Neural progenitor cell (in vitro differentiated cells): ENCODE measurements around the gene C22orf15. TPM values are rescaled to one million over a fixed set of nuclear protein-coding genes. Genes with fewer than 3 reads are reported as not detected.

ENCODE experiments used
- DNase-seq: peaks from one replicate; pipeline ENCODE4 v3.0.0-alpha.2; 2016; ENCODE audit warnings: low spot score
- H2AFZ ChIP-seq: fragments of 200-600 bp; sonication (generic); replicated peaks from 2 replicates; pipeline ENCODE4 v1.6.1; 2016; ENCODE audit warnings: antibody characterized with exemption
- H3F3A ChIP-seq: fragments of 200-600 bp; sonication (generic); 2 replicates; pipeline ENCODE4 v1.6.1; 2016; ENCODE audit warnings: antibody characterized with exemption, low read depth
- H3K27ac ChIP-seq: fragments of 200-600 bp; sonication (generic); 2 replicates; pipeline ENCODE4 v1.5.1; 2016; ENCODE audit warnings: mild to moderate bottlenecking
- H3K27me3 ChIP-seq: fragments of 200-600 bp; sonication (generic); 2 replicates; pipeline ENCODE4 v1.6.1; 2016; ENCODE audit warnings: mild to moderate bottlenecking, moderate library complexity
- H3K36me3 ChIP-seq: fragments of 200-600 bp; sonication (generic); 2 replicates; pipeline ENCODE4 v1.5.1; 2016
- H3K4me1 ChIP-seq: fragments of 200-600 bp; sonication (generic); 2 replicates; pipeline ENCODE4 v1.6.1; 2016; ENCODE audit warnings: mixed run types
- H3K4me2 ChIP-seq: fragments of 200-600 bp; sonication (generic); 2 replicates; pipeline ENCODE4 v1.6.1; 2016
- H3K4me3 ChIP-seq: fragments of 200-600 bp; sonication (generic); 2 replicates; pipeline ENCODE4 v1.5.1; 2016
- H3K79me2 ChIP-seq: fragments of 200-600 bp; sonication (generic); 2 replicates; pipeline ENCODE4 v1.6.1; 2016; ENCODE audit warnings: low read depth
- H3K9ac ChIP-seq: fragments of 200-600 bp; sonication (generic); 2 replicates; pipeline ENCODE4 v1.6.1; 2016
- H3K9me3 ChIP-seq: fragments of 200-600 bp; sonication (generic); 2 replicates; pipeline ENCODE4 v1.5.1; 2016; ENCODE audit warnings: low read depth
- H4K20me1 ChIP-seq: fragments of 200-600 bp; sonication (generic); 2 replicates; pipeline ENCODE4 v1.6.1; 2016; ENCODE audit warnings: low read depth
- H3K27ac Mint-ChIP-seq: 3 replicates; pipeline ENCODE4 v1.8.0; 2021; ENCODE audit warnings: mixed read lengths
- H3K27me3 Mint-ChIP-seq: 2 replicates; pipeline ENCODE4 v1.8.0; 2022; ENCODE audit warnings: low read depth, mild to moderate bottlenecking, inconsistent platforms, moderate library complexity, mixed read lengths; ENCODE audit not compliant: insufficient read depth
- H3K36me3 Mint-ChIP-seq: 3 replicates; pipeline ENCODE4 v1.8.0; 2021; ENCODE audit warnings: mixed read lengths
- H3K4me1 Mint-ChIP-seq: 3 replicates; pipeline ENCODE4 v1.8.0; 2021; ENCODE audit warnings: mixed read lengths
- H3K4me3 Mint-ChIP-seq: 3 replicates; pipeline ENCODE4 v1.8.0; 2021; ENCODE audit warnings: mild to moderate bottlenecking, moderate library complexity, mixed read lengths
- H3K9me3 Mint-ChIP-seq: 3 replicates; pipeline ENCODE4 v1.8.0; 2020; ENCODE audit warnings: mixed read lengths
- CTCF ChIP-seq: fragments of 200-600 bp; sonication (generic); IDR thresholded peaks from 2 replicates; pipeline ENCODE4 v1.5.1; 2017; ENCODE audit warnings: antibody characterized with exemption, mild to moderate bottlenecking
- EZH2 ChIP-seq: fragments of 200-600 bp; sonication (generic); IDR thresholded peaks from 2 replicates; pipeline ENCODE4 v1.6.1; 2017; ENCODE audit warnings: antibody characterized with exemption, mild to moderate bottlenecking, moderate library complexity
- EZH2phosphoT487 ChIP-seq: fragments of 200-600 bp; sonication (generic); IDR thresholded peaks from 2 replicates; pipeline ENCODE4 v1.6.1; 2017; ENCODE audit warnings: antibody characterized with exemption
- total RNA-seq: library from RNA; depleted of rRNA; stranded (reverse); fragments of >200 nt; gene quantifications from 2 replicates; pipeline ENCODE4 v1.2.3, GENCODE V29; 2015; ENCODE audit warnings: low replicate concordance

Gene C22orf15
- total RNA-seq, 1 donor from 2014 or later: 0.56 TPM

- Histone ChIP-seq H3K4me3 (no peak overlapping the region), H3K27me3 (no peaks in the 10 kb centered on the region), H3K27ac (no peak overlapping the region), H3K4me1 (peaks cover 21% of the 10 kb centered on the region), H2AFZ (no peak overlapping the region), H3F3A (peaks cover 16% of the 10 kb centered on the region), H3K36me3 (no peaks in the 10 kb centered on the region), H3K9ac (no peak overlapping the region), H4K20me1 (peaks cover 20% of the 10 kb centered on the region), H3K9me3 (no peaks in the 10 kb centered on the region), H3K79me2 (peaks cover 20% of the 10 kb centered on the region), H3K4me2 (no peak overlapping the region)
- Mint-ChIP-seq H3K27ac (no peak overlapping the region), H3K4me1 (peaks cover 26% of the 10 kb centered on the region), H3K9me3 (no peaks in the 10 kb centered on the region), H3K36me3 (peaks cover under 1% of the 10 kb centered on the region), H3K27me3 (peaks cover 4% of the 10 kb centered on the region), H3K4me3 (no peak overlapping the region)
- DNase-seq: no peak
- TF ChIP-seq CTCF (no peak), EZH2phosphoT487 (no peak), EZH2 (no peak)
Observed at GRCh38 chr22:23784215-23784732, 21.5 kb downstream of the C22orf15 start.

GRCh38 chr22:23786261-23786710 lies 23.5 kb downstream of the C22orf15 start:
- H3K27ac Mint-ChIP-seq: peak overlapping the region; percentile 99
- Histone ChIP-seq H3K27me3 (no peaks in the 10 kb centered on the region), H3F3A (peaks cover 16% of the 10 kb centered on the region), H3K9me3 (no peaks in the 10 kb centered on the region), H3K27ac (peak overlapping the region; percentile 97), H2AFZ (peak overlapping the region; percentile 77), H4K20me1 (peaks cover 40% of the 10 kb centered on the region), H3K4me3 (peak overlapping the region; percentile 78), H3K4me2 (peak overlapping the region; percentile 91), H3K79me2 (peaks cover 40% of the 10 kb centered on the region), H3K36me3 (no peaks in the 10 kb centered on the region), H3K4me1 (peaks cover 24% of the 10 kb centered on the region), H3K9ac (no peak overlapping the region)
- DNase-seq: no peak
- H3K4me1 Mint-ChIP-seq: peaks cover 31% of the 10 kb centered on the region
- TF ChIP-seq EZH2: no peak
- no peak for TF ChIP-seq CTCF
- TF ChIP-seq EZH2phosphoT487: no peak
- peak overlapping the region; percentile 93 for H3K4me3 Mint-ChIP-seq
- H3K27me3 Mint-ChIP-seq: peaks cover 1% of the 10 kb centered on the region
- peaks cover 7% of the 10 kb centered on the region for H3K36me3 Mint-ChIP-seq
- no peaks in the 10 kb centered on the region for H3K9me3 Mint-ChIP-seq

GRCh38 chr22:23786752-23787599 lies 24.2 kb downstream of the C22orf15 start, which contains the start of gene SMARCB1:
Gene SMARCB1 (plus strand): TSS chr22:23786966. CDS start chr22:23787170, 204 bp downstream.
- Histone ChIP-seq H3K27ac (peak within 1 kb of the TSS; percentile 97), H3K27me3 (no peaks in the 10 kb centered on the region), H3K36me3 (no peaks in the 10 kb centered on the region), H3F3A (peaks cover 16% of the 10 kb centered on the region), H3K4me2 (peak within 1 kb of the TSS; percentile 91), H3K9me3 (no peaks in the 10 kb centered on the region), H3K4me3 (peak within 1 kb of the TSS; percentile 78), H3K9ac (peak within 1 kb of the TSS; percentile 91), H3K4me1 (peaks cover 24% of the 10 kb centered on the region), H2AFZ (peak within 1 kb of the TSS; percentile 77), H4K20me1 (peaks cover 47% of the 10 kb centered on the region), H3K79me2 (peaks cover 47% of the 10 kb centered on the region)
- H3K9me3 Mint-ChIP-seq: no peaks in the 10 kb centered on the region
- H3K4me3 Mint-ChIP-seq: peak within 1 kb of the TSS; percentile 93
- TF ChIP-seq EZH2phosphoT487 (no peak), CTCF (no peak), EZH2 (no peak)
- H3K4me1 Mint-ChIP-seq: peaks cover 27% of the 10 kb centered on the region
- peak; percentile 95 for DNase-seq
- peak within 1 kb of the TSS; percentile 99 for H3K27ac Mint-ChIP-seq
- H3K36me3 Mint-ChIP-seq: peaks cover 7% of the 10 kb centered on the region
- no peaks in the 10 kb centered on the region for H3K27me3 Mint-ChIP-seq
